ENCODE data around the gene KDM1A. TPM values are rescaled to one million over a fixed set of nuclear protein-coding genes. Genes with fewer than 3 reads are reported as not detected.

Gene KDM1A
- total RNA-seq, 3 donors from 2014 or later: 41.6 to 73.2 (median 68.5) TPM

- Histone ChIP-seq H3K27me3 (no peaks in the 10 kb centered on the region), H3K4me3 (no peak overlapping the region), H3K9me3 (no peaks in the 10 kb centered on the region), H3K36me3 (no peaks in the 10 kb centered on the region), H3K27ac (no peak overlapping the region), H3K4me1 (peaks cover 0 to 6% of the 10 kb centered on the region in 2 donors)
- intact Hi-C loops (cut with DNase I; ENCODE audit: low total_unique reads): no loop called here
- no peak for DNase-seq (ENCODE audit: low spot score in 2 of 2)
- TF ChIP-seq POLR2A (IDR thresholded peaks at IDR 0.05): no peak
- TF ChIP-seq CTCF (IDR thresholded peaks at IDR 0.05): no peak
- TF ChIP-seq POLR2AphosphoS5 (IDR thresholded peaks at IDR 0.05): no peak
These were observed 61.6 kb downstream of the KDM1A start for GRCh38 chr1:23080885-23081284.

- H3K4me1 ChIP-seq: peaks cover 0 to 6% of the 10 kb centered on the region in 2 donors
- no peak for DNase-seq (ENCODE audit: low spot score in 2 of 2)
- intact Hi-C loops (cut with DNase I; ENCODE audit: low total_unique reads): no loop called here
- no peak for TF ChIP-seq POLR2AphosphoS5 (IDR thresholded peaks at IDR 0.05)
- peak in 2 of 3 donors; percentile 9 to 27 for TF ChIP-seq CTCF (IDR thresholded peaks at IDR 0.05)
- no peaks in the 10 kb centered on the region for H3K9me3 ChIP-seq
- H3K36me3 ChIP-seq: no peaks in the 10 kb centered on the region
- no peaks in the 10 kb centered on the region for H3K27me3 ChIP-seq
- H3K27ac ChIP-seq: no peak overlapping the region
- H3K4me3 ChIP-seq: no peak overlapping the region
These were observed 62.1 kb downstream of the KDM1A start for GRCh38 chr1:23081376-23081775.

GRCh38 chr1:23083714-23084480, 64.6 kb downstream of the KDM1A start:
- TF ChIP-seq POLR2AphosphoS5 (IDR thresholded peaks at IDR 0.05): no peak
- no peak for TF ChIP-seq CTCF (IDR thresholded peaks at IDR 0.05)
- peaks cover 9% of the 10 kb centered on the region for H3K36me3 ChIP-seq
- intact Hi-C loops (cut with DNase I; ENCODE audit: low total_unique reads): no loop called here
- H3K4me3 ChIP-seq: no peak overlapping the region
- peaks cover 0 to 6% of the 10 kb centered on the region in 2 donors for H3K4me1 ChIP-seq
- peak in 1 of 2 donors; percentile 39 for DNase-seq (ENCODE audit: low spot score in 2 of 2)
- H3K9me3 ChIP-seq: no peaks in the 10 kb centered on the region
- H3K27me3 ChIP-seq: no peaks in the 10 kb centered on the region
- peak overlapping the region in 1 of 2 donors; percentile 21 for H3K27ac ChIP-seq

- intact Hi-C loops (cut with DNase I; ENCODE audit: low total_unique reads): no loop called here
- no peak for DNase-seq (ENCODE audit: low spot score in 2 of 2)
- Histone ChIP-seq H3K9me3 (no peaks in the 10 kb centered on the region), H3K4me3 (no peak overlapping the region), H3K27ac (no peak overlapping the region), H3K27me3 (no peaks in the 10 kb centered on the region), H3K36me3 (peaks cover 9% of the 10 kb centered on the region), H3K4me1 (peaks cover 0 to 6% of the 10 kb centered on the region in 2 donors)
- no peak for TF ChIP-seq CTCF (IDR thresholded peaks at IDR 0.05)
- TF ChIP-seq POLR2A (IDR thresholded peaks at IDR 0.05): no peak
- no peak for TF ChIP-seq POLR2AphosphoS5 (IDR thresholded peaks at IDR 0.05)
These were observed 65.6 kb downstream of the KDM1A start for GRCh38 chr1:23084880-23085279.

GRCh38 chr1:23085696-23086095, 66.4 kb downstream of the KDM1A start:
- Histone ChIP-seq H3K36me3 (peaks cover 9% of the 10 kb centered on the region), H3K4me3 (no peak overlapping the region), H3K27me3 (no peaks in the 10 kb centered on the region), H3K9me3 (no peaks in the 10 kb centered on the region), H3K4me1 (peaks cover 0 to 6% of the 10 kb centered on the region in 2 donors), H3K27ac (no peak overlapping the region)
- intact Hi-C loops (cut with DNase I; ENCODE audit: low total_unique reads): no loop called here
- DNase-seq (ENCODE audit: low spot score in 2 of 2): no peak
- TF ChIP-seq POLR2AphosphoS5 (IDR thresholded peaks at IDR 0.05) (no peak), POLR2A (IDR thresholded peaks at IDR 0.05) (no peak), CTCF (IDR thresholded peaks at IDR 0.05) (no peak)
